AG09309 (cell line): ENCODE data around the gene MUC5AC.

ENCODE experiments used
- DNase-seq: peaks from one replicate; pipeline ENCODE4 v3.0.0-alpha.2; 2010; ENCODE audit warnings: low read depth
- H3K4me3 ChIP-seq: 2 replicates; pipeline ENCODE4 v1.5.1; 2011; ENCODE audit warnings: mild to moderate bottlenecking, low read depth, low read length, moderate library complexity; ENCODE audit not compliant: control insufficient read depth
- TF ChIP-seq, protein P1 (sequence below): IDR thresholded peaks from 2 replicates; pipeline ENCODE4 v1.5.1; 2011; ENCODE audit warnings: mild to moderate bottlenecking, low read depth, low read length, inconsistent platforms; ENCODE audit not compliant: insufficient read depth, control insufficient read depth; ENCODE audit errors: missing control alignments

The MUC5AC gene

DNA sequence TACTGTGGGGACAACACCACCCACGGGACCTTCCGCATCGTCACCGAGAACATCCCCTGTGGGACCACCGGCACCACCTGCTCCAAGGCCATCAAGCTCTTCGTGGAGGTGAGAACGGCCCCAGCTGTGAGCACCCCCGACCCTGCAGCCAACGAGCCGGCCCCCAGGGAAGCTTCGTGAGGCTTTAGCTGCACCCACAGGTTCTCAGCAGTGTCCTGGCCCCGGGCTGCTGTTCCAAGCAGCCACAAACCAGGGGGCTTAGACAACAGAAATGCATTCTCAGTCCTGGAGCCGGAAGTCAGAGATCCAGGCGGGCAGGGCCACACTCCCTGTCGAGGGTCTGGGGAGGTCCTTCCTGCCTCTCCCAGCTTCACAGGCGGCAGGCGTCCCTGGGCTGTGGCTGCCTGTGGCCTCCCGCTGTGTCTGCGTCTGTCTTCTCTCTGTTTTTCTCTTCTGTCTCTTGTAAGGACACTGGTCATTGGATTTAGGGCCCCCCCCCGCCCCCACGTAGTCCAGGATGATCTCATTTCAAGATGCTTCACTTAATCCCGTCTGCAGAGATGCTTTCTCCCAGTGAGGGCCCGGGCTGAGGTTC, 77.7 kb downstream of the MUC5AC start:
- no peak for DNase-seq
- TF ChIP-seq, protein P1, sequence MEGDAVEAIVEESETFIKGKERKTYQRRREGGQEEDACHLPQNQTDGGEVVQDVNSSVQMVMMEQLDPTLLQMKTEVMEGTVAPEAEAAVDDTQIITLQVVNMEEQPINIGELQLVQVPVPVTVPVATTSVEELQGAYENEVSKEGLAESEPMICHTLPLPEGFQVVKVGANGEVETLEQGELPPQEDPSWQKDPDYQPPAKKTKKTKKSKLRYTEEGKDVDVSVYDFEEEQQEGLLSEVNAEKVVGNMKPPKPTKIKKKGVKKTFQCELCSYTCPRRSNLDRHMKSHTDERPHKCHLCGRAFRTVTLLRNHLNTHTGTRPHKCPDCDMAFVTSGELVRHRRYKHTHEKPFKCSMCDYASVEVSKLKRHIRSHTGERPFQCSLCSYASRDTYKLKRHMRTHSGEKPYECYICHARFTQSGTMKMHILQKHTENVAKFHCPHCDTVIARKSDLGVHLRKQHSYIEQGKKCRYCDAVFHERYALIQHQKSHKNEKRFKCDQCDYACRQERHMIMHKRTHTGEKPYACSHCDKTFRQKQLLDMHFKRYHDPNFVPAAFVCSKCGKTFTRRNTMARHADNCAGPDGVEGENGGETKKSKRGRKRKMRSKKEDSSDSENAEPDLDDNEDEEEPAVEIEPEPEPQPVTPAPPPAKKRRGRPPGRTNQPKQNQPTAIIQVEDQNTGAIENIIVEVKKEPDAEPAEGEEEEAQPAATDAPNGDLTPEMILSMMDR, result no peak
- H3K4me3 ChIP-seq, result no peak overlapping the region

DNA sequence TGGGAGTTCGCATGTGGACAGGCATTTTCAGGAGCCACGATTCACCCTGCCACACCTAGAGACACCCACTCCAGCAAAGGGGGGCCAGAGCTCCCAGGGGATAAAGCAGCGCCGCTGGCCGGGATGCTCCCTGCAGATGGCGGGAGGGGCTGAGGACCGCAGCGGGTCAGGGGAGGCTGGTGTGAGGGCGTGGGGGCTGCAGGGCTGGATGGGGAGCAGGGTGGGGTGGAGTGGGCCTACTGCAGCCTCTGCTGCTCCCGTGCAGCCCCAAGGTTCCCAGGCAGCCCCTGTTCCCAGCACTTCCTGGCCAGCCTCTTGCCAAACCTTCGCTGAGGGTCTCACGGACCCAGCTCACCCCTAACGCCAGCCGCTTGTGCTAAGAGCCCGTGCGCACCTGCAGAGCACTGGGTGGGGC, 78.2 kb downstream of the MUC5AC start:
- no peak overlapping the region for H3K4me3 ChIP-seq
- TF ChIP-seq, protein P1, result no peak
- no peak for DNase-seq

DNA sequence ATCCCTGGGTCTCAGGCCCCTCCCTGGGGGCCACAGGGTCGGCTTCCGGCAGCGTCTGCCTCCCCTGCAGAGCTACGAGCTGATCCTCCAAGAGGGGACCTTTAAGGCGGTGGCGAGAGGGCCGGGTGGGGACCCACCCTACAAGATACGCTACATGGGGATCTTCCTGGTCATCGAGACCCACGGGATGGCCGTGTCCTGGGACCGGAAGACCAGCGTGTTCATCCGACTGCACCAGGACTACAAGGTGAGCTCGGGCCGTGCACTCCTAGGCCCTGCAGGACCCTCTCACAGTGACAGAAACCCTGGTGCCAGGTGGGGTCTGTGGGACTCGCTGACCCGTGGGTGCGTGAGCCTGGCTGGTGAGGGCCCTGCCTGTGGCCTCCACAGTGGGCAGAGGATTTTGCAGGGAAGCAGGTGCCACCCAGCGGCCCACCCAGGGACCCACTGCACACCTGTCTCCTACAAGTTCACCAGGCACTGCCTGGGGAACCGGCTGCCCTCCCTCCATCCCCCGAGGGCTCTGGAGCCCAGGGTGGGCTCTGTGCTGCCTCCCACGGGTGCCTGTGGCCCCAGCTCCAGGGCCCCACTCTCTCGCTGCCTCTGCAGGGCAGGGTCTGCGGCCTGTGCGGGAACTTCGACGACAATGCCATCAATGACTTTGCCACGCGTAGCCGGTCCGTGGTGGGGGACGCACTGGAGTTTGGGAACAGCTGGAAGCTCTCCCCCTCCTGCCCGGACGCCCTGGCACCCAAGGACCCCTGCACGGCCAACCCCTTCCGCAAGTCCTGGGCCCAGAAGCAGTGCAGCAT, 78.8 kb downstream of the MUC5AC start:
- TF ChIP-seq, protein P1, result no peak
- H3K4me3 ChIP-seq, result no peak overlapping the region
- no peak for DNase-seq

DNA sequence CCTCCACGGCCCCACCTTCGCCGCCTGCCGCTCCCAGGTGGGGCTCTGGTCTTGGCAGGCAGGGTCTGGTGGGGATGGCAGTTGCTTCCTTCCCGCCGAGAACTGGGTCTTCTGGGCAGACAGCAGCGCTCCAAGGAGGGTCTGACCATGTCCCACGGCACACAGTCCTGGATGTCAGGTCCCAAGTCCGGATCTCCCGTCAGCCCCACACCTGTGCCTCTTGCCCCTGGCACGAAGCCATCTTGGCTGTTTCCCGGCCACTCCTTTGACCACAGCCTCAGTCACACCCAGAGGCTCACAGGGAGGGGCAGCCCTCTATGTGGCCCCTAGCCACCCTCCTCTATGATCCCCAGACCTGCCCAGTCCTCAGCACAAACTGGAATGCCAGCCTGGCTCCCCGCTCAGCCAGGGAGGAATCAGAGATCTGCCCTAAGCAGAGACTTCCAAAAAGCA, 79.4 kb downstream of the MUC5AC start:
- no peak overlapping the region for H3K4me3 ChIP-seq
- DNase-seq, result no peak
- TF ChIP-seq, protein P1, result no peak

DNA sequence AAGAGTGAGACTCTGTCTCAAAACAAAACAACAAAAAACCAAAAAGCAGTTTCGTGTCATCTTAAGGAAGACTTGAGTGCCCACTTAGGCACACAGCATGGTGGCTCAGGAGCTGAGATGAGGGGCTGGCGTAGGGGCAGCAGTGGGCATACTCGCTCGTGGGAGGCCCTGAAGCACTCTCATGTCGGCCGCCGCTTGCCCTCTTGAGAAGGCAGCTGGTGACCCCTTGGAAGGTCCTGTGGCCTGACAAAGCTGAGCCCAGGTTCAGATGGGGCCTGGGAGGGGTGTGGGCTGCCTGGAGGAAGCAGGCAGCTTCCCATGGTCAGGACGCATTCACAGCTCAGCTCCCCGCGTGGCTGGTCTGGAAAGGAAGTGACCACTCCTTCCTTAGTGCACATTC, 80.1 kb downstream of the MUC5AC start:
- DNase-seq, result no peak
- no peak overlapping the region for H3K4me3 ChIP-seq
- TF ChIP-seq, protein P1, result no peak

DNA sequence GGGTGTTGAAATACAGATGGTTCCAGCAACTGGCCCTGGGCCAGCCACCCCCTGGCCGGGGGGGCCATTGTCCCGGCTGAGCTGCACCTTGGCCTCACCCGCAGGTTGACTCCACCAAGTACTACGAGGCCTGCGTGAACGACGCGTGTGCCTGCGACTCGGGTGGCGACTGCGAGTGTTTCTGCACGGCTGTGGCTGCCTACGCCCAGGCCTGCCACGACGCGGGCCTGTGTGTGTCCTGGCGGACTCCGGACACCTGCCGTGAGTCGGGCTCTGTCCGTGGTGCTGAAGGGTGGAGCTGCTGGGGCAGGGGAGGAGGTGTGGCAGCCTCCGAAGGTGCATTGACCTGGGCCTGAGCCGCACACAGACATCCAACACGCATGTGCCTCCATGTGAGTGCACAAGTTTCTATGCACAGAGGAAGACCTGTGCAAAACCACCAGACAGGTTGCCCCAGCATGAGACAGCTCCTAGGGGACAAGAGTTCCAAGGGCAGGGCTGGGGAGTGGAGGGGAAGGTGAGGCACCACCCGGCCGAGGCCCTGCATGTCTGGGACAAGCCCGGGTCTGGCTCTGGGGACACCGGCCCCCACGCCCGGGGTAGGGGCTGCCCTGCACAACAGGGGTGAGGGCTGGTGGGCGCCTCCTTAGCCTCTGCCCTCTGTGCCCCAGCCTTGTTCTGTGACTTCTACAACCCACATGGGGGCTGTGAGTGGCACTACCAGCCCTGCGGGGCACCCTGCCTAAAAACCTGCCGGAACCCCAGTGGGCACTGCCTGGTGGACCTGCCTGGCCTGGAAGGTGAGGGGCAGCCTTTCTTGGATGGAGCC, 81.2 kb downstream of the MUC5AC start:
- TF ChIP-seq, protein P1, result no peak
- no peak for DNase-seq
- no peak overlapping the region for H3K4me3 ChIP-seq
